NCI-H1930 (cell line): ENCODE measurements around the gene STPG4.

Source experiments
- DNase-seq, 2 experiments: peaks; one replicate each; lab custom pipeline; 2025; lab: John Stamatoyannopoulos, UW

Gene STPG4

DNA sequence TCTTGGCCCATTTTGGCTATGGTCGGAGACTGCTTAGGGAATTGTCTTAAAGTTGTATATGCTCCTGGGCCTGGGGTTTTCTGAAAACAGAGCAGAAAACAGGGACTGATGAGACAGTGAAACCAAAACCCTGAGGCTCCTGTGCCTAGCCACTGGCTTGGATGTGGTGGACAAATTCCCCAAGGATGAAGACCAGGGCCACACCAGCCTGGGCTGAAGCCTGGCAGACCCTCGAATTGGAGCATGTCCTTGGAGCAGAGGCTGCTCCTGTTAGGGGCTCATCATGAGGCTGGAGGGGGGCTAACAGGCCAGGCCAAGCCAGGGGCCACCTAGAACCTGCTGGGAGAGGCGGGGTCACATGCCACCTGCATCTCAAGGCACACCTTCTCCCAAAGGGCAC is 68.1 kb downstream of the STPG4 start:
- no peak for DNase-seq

DNA sequence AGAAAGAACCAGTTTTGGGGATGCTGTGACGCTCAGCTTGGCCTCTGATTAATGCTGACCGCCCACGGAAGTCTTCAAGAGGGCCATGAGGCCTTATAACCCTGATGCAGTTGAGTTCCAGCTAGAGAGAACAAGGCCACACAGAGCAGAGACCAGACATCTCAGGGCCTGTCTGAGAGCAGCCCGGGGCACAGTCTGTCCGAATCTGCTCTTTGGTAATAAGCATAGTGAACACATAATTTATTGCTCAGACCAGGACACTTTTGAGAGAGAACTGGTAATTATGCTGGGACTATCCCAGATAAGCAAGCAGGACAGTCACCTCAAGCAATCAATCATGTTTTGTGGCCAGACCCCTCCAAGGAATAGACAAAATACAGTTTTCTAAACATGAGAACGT is 68.5 kb downstream of the STPG4 start:
- DNase-seq = no peak

DNA sequence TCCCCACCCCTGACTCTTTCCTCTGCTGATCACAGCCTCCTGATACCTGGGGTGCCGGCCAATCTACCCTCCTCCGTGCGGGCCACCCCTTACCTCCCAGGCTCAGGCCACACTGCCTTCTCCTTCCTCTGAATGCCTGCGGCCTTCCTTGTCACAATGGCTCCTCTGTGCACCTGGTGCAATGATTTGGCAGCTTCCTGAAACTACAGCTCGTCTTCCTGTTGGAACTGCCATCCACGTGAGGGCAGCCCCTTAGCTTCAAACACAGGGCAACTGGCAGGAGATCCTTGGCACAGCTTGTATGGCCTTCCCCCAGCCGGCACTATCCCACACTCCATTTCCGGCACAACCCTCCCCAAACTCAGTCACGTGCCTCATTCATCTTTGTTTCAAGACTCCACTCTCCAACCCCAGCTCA is 69.0 kb downstream of the STPG4 start:
- DNase-seq = no peak

DNA sequence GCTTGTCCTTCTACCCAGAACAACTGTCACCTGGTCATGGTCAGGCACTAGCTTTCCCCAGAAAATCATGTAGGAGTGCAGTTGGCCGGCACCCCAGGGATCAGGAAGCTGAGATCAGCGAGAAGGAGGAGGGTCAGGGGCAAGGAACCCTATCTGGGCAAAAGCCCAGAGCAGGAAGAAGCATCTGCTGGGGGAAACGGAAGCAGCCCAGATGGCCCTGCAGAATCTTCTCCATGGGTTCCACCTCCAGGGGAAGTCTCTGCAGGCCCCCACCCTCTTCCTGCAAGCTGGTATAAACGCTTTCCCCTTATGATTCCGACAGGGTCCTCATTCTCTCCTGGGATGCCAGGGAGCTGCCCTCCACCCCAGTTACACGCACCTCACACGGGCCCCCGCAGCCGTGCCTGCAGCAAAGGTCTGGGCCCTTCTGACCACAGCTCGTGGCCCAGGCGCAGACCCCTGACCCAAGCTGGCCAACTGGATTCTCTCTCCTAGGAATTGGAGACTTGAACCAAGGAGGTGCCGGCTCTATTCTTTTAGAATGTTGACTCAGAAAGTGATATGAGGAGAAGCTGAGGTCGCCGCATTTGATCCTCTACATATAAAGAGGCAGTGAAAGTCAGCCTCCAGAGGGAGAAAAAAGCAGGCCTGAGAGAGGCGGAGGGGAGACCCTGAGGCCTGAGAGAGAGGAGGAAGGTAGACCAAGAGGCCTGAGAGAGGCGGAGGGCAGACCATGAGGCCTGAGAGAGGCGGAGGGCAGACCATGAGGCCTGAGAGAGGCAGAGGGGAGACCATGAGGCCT is 71.0 kb downstream of the STPG4 start:
- no peak for DNase-seq

DNA sequence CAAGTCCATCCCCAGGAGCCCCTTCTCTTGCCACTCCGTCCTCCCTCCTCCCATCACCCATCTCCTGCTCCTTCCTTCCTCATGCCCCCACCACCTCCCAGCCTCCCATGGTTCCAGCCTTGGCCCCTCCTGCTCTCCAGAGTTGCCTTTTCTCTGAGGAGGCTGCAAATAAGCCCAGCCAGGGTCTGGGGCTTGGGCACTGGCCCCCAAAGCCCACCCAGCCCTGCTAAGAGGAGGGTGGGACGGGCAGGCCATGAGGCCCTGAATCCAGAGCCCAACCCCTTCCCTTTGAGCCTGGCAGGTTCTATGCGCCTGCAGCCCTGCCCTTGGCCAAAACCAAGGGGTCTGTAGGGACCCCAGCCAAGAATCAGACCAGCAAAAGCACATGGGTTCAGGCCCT is 71.6 kb downstream of the STPG4 start:
- no peak for DNase-seq

DNA sequence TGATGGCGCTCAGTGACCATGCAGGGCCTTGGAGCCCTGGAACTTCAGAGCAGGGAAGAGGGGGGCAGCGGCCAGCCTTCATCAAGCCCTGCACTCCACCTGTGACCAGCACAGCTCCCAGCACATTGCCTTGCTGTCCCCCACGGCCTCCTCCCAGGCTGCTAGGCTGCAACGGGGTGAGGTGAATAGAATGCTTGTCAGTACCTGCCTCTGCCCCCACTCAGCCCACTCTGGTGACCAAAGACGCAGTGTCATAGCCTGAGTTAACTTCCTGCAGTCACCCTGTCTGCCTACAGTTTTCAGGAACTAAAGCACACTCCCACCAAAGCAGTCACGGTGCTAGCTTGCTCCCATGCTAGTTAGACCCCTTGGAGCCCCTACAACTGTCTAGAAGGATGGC is 72.1 kb downstream of the STPG4 start:
- DNase-seq = no peak

DNA sequence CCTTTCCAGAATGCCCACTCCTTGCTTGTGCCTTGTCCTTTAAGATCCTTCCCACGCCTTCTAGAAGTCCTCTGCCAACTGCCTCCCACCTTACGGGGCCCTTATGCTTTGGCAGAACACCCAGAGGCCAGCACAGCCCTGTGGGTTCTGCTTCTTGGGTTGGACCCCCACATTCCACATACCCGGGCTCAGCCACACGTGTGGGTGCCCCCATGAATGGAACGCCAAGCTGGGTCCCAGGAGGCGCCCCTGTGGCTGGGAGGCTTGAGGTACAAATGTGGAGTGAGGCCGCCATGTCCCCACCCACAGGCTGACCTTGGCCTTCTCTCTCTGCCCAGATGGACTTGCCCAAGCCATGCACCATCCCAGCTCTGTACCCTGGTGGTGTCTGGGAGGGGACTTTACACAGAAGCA is 74.2 kb downstream of the STPG4 start:
- DNase-seq = no peak

DNA sequence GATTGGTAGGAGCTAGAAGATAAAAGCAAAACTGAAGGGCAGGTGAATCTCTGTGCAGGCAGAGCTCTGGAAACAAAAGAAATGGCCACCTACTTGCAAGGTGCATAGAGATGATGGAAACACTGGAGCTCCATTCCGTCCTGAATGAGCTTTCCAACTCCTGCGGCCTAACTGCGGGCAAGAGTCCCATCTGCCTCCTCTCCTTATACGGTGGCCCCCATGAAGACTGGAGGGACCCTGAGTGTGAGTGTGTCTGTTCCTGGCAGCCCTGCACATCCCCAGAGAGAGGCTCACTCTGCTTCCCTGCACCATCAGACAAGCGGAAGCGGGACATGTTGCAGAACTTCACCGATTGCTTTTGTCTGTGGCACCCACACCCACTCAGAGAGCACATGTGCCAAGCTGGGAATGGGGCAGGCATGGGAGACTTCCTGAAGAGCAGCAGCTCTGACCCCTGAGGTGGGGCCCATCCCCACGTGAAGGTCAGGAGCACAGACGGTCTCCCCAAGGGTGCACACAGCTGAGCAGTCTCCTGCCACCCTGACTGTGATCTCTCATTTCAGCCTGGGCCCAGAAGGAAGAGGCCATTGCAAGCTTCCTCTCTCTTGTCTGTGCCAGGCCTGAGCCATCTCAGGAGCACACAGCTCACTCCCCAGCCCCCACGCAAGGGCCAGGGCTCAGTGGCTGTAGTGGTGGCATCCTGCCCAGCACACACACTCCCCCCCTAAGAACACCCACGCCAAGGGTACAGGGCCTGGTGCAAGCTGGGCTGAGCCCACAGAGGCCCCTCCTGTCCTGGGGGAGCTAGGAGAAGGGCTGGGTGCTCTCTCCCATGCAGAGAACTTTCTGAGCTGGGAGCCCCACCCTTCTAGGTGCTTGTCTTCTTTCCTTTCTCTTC is 75.3 kb downstream of the STPG4 start:
- DNase-seq = no peak

DNA sequence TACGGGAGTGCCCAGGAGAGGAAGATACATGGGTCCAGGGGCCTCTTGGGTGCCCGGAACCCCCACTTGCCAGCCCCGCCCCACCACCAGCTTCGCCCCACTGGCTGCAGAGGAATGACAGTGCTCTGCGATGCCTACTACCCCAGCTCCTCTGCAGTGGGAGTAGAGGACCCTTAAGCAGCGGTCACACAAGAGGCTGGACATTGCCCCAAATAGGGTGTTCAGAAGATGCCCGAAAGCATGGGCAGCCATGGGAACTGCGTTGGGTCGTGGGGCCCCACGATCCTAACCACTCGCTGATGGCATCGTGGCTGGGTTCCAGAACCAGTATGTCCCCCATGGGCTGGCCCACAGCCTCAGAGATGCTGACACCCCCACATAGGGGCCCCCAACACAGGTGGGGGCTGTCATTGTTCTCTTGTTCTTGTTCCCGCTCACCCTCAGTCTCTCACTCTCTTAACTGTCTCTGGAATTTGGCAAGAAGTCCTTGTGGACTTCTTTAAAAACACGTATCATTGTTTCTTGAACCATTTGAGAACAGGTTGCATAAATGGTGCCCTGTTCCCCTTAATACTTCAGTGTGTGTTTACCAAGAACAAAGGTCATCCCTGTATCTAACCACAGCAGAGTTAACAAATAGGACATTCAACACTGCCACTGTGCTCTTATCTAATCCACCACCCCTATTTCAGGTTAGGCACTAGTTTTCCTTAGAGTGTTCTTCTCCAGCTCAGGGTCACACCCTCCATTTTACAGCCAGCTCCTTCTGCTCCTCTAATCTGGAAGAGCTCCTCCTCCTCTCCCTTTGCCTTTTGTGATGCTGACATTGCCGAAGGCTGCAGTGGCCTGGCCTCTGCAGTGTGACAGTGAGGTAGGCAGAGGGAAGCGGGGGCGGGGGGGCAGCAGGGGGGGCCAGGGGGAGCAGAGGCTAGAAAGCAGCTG is 76.3 kb downstream of the STPG4 start:
- DNase-seq = no peak

DNA sequence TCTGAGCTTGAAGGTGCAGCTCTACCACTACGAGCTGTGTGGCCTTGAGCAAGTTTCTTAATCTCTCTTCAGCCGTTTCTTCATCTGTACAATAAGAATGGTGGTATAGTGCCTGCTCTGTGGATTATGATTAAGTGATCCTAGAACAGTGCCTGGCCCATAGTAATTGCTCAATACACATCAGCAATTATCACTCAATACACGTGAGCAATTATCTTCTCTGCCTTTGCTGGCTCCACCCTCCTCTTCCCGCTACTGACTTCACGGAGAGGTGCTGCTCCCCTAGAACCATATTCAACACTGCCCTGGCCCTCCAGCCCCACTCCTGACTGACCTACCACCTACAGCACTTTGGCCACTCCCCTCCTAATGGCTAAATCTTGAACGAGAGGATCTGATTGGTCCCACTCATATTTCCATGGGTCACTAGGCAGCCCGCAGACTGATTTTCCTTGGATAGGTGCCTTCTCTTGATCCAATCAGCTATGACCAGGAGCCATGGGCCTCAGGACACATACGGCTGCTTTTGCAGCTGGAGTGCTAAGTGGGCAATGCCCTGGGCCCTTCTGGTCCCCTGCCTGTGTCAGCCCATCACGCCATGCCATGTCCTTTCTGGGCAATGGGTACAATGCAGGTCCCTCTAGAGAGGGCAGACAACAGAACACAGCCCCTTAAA is 77.5 kb downstream of the STPG4 start:
- DNase-seq = no peak

DNA sequence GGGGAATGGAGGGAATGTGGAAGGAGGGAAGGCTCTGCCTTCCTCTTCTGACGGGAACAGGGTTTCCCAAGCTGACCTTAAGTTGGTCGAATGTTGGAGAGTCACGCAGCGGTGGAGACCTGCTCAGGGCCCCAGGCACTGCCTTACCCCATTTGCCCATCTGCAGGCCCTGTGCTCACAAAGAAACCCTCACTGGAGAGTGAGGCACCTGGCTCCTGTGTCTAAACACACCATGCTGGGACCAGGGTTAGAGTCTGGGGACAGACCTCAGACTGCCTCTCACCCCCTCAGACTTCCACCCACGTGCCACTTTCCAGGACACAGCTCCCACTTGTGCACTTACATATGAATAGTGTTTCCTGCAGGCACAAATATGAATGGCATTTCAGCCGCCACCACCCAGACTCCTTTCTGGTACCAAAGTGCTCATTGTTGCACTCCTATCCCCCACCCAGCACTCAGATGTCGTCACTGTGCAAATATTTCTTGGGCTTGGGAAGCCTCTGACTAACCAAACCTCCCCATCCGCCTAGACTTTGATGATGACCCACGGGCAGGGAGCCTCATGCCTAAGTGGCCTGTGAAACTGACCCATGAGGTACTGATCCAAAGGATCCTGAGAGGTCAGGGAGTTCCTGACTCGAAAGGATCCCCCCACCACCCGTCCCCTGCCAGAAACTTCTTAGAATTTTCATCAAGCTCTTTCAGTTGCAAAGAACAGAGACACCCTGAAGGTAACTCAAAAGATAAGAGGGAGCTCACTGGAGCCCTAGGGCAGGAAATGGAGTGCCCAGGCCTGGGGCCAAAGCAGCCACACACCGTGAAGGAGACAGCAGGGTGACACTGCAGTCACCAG is 78.3 kb downstream of the STPG4 start:
- no peak for DNase-seq

DNA sequence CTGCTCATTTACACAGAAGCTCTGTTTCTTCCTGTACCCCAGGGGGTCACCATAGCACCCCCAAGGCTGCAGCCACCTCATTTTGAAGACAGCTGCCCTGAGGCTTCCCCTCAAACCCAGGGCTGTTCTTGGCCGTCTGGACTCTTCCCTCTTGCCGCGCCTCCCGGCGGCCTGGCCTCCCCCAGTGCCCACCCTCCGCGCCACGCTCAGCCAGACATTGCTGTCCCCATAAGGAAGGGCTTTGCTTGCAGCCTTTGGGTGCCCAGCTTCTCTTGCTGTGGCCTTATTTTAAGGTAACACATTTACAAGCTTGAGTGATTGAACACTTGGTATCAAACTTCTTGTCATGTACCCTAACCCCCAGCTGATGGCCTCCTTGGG is 79.0 kb downstream of the STPG4 start:
- DNase-seq = no peak

DNA sequence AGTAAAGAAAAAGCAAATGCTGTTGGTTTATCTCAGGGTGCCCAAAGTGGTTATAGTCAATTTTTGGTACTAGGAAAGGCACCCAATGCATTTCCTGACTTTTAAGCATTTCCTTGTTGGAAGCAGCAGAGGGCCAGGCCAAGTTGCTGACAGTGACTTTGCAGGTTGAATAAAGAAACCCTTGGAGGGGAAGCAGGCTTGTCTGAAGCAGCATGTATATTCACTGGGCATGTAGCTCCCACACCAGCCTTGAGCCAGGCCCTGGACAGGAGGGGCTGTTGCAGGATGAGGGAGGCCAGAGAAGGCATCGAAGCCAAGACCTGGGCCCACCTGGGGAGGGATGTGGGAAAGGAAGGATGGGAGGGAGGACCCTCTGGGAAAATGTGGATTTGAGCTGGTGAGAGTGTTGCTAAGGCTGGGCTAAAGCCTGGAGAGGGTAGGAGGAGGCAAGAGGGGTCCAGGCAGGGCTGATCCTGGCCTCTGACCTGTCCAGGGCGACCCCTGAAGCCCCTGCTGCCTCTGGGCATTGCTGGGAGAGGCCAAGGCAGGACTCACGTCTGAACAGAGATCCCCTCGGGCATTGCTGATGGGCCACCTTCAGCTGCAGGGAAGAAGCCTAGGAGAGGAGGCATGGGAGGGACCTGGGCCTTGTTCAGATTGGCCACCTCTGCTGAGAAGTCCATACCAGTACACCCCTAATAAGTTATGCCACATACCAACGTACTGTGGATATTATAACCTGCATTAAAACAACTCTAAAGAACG is 79.6 kb downstream of the STPG4 start:
- no peak for DNase-seq

DNA sequence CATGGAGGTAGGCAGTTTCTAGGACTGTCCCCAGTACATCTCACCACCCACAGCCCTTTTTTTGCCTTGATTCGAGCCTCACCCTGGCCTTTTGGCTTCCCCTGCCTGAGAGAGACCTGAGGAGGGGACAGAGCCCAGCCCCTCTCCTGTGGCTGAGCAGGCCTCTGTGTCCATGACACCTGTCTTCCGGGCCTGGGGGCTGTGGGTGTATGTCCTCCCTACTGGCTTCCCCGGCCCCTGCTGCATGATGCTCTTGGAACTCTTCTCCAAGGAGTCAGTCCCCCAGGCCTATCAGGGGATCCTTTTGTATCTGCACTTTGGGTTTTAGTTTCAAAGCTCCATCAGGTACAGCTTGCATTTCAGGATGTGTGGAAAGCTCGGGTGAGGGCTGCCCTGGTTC is 80.4 kb downstream of the STPG4 start:
- DNase-seq = no peak

DNA sequence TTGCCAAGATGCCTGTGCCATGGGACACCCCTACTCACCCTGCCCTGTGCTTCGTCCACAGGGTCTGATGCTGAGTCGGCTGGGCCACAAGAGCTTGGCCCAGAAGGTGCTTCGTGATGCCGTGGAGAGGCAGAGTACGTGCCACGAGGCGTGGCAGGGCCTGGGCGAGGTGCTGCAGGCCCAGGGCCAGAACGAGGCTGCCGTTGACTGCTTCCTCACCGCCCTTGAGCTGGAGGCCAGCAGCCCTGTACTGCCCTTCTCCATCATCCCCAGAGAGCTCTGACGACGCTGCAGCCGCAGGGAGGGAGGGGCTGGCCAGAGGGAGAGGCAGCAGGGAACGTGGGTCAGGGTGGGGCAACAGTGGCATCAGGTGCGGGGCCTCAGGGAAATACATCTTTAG is 81.5 kb downstream of the STPG4 start:
- no peak for DNase-seq

DNA sequence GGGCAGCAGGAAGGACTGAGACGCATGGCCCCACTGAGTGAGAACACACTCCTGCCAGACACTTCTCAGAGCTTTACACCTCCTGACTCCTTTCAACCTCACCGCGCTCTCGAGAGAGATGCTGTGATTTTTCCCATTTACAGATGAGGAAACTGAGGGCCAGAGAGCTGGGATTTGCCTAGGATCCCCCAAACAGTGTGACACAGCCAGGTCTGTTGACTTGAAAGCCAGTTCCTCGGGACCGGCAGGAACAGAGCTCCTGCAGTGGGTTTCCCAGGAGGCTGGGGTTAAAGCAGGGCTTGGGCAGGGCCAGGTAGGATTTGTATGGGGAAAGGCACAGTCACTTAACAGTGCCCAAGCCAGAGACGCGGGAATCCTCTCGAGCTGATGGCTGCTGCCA is 81.9 kb downstream of the STPG4 start:
- no peak for DNase-seq

DNA sequence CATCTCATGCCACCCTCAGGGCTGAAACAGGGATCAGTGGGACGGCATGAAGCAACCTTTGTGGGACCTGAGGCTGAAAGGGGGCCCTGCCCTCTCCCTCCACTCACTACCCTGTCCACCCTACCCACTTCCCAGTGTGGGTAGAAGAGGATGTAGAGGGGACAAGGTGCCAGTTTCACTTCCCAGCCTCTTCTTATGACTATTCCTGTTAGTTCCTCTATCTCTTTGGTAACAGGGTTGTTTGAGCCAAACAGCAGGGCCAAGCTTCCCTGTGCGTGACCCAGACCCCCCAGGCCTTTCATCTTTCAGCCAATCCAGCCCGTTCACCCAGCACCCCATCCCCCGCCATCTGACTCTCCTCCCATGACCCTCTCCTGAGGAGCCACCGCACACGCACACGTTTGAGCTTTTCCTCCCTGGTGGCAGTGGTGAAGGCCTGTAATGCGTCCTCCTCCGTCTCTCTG is 82.3 kb downstream of the STPG4 start:
- no peak for DNase-seq

DNA sequence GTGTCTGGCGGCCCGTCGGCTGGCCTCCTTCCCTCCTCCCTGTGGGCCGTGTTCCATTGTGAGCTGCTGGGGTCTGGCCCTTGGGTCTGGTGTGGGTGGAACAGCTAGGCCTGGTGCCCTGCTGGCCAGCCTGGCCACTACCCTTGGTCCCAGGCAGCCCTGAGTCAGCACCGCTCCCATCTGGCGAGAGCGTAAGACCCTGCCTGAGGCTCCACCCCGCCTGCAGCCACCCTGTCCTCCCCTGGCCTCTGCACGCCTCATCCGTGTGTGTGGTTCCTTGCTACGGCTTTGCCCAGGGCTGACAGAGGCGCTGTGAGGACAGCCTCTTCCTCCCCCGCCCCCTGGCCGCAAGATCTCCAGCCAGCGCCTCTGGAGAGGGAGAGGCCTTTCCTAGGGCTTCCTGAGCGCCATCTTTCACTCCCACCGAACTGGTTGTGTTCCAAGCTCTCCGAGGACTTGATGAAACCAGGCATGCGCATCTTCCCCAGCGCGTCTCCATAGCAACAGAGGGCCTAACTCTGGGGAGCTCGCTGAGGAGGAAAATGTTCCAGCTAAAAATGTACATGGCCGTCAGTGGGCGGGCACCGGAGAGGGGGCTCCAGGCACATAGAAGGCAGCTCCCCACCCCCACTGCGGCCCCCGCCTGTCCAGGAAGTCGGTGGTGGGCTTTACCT is 83.0 kb downstream of the STPG4 start:
- DNase-seq = no peak
